WI38 (cell line): ENCODE results near the gene HOXB5.

Experiments
- H3K4me3 ChIP-seq: 2 replicates; pipeline ENCODE4 v1.5.1; 2011; ENCODE audit warnings: low read depth, mild to moderate bottlenecking, control low read depth, low read length
- TF ChIP-seq, protein P1 (sequence below): IDR thresholded peaks from 2 replicates; pipeline ENCODE4 v1.5.1; 2012; ENCODE audit warnings: low read depth, mild to moderate bottlenecking, control low read depth, low read length

Gene HOXB5

DNA sequence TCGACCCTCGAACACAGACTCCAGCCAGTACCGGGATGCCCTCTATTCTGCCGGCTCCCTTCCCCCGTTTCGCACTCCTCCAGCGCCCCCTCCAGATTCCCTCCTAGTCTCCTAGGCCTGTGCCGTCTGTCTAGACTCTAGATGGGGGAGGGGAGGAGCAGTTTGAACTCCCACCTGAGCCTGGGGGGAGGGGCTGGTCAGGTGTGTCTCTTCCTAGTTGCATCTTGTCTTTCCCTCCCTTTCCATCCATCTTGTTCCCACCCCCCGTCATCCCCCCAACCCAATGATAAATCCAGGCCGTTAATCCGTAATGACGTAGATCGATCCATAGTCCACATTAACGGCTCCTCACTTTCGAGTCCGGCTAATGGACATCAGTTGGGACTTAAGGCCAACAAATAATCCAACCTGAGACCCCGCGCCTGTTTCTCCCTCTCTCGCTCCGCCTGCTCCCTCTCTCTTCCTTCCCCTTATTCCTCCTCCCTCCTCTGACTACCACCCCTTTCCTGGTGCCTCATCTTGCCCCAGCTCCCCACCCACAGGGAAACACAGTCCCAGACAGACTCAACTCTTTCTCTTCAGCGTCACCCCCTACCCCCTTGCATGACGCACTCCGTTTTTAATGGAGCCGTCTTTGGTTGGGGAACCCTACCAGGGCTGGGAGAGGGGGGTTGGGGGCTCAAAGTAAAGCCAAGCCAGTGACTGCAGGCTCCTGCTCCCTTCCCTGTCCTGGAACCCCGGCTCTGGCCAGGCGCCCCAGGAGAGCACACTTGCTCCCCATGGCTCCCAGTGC is 3.4 kb upstream of the HOXB5 start:
- peak overlapping the region; percentile 84 for H3K4me3 ChIP-seq
- TF ChIP-seq, protein P1, sequence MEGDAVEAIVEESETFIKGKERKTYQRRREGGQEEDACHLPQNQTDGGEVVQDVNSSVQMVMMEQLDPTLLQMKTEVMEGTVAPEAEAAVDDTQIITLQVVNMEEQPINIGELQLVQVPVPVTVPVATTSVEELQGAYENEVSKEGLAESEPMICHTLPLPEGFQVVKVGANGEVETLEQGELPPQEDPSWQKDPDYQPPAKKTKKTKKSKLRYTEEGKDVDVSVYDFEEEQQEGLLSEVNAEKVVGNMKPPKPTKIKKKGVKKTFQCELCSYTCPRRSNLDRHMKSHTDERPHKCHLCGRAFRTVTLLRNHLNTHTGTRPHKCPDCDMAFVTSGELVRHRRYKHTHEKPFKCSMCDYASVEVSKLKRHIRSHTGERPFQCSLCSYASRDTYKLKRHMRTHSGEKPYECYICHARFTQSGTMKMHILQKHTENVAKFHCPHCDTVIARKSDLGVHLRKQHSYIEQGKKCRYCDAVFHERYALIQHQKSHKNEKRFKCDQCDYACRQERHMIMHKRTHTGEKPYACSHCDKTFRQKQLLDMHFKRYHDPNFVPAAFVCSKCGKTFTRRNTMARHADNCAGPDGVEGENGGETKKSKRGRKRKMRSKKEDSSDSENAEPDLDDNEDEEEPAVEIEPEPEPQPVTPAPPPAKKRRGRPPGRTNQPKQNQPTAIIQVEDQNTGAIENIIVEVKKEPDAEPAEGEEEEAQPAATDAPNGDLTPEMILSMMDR, result no peak

DNA sequence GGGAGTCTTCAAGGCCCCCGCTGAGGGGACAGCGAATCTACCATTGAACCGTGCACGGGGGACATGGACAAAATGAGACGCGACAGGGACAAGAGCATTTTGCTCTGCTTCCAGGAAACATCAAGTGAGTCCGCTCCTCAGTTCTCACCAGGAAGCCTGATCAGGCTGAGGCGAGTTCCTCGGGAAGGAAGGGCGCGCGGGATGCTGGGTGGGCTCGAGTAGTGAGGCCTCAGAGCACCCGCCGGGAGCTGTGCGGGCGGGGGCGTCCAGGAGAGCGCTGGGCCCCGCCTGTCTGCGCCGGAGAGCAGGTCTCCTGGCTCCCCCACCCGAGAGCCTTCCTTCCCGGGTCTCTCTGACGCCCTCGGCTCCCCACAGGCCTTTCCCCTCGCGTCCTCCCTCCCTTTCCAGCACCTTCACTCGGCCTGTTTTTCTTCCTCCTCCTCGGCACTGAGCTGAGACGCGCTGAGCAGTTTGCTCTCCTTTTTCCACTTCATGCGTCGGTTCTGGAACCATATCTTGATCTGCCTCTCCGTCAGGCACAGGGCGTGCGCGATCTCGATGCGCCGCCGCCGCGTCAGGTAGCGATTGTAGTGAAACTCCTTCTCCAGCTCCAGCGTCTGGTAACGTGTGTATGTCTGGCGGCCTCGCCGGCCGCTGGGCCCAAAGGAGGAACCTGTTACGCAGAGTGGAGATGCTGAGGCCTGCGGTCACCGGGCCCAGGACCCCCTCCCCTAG is 2.6 kb upstream of the HOXB5 start:
- TF ChIP-seq, protein P1, result no peak
- H3K4me3 ChIP-seq, result peak overlapping the region; percentile 84

DNA sequence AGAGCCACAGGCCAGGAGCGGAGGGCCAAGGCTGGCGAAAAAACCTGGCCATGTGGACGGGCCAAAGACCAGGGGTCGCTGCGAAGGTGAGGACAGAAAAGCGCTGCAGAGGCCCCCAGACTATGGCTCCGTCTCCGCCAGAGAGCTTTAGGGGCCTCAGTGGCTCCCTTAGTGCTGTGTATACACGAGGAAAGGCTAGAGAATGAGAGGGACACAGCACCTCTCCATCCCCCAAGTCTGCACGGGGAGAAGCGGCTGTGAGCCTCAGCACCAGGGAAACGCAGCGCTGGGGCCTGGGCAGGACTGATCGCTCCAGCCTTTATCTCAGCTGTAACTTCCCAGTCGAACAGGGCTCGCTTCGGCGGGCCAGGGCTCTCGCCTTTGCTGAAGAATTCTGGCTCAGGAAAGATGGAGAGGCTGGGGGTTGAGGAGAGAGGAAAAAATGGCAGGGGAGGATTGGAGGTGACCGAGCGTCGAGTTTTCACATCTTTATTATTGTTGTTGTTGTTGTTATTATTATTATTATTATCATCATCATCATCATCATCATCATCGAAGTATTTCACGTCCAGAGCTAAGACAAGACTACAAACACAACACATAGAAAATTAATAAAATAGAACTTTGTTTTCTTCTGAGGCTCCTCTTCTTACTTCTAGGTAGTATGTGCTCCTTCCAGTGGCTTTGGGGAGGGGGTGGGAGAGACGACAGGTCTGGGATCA is 1.9 kb upstream of the HOXB5 start:
- peak overlapping the region; percentile 84 for H3K4me3 ChIP-seq
- TF ChIP-seq, protein P1, result no peak

DNA sequence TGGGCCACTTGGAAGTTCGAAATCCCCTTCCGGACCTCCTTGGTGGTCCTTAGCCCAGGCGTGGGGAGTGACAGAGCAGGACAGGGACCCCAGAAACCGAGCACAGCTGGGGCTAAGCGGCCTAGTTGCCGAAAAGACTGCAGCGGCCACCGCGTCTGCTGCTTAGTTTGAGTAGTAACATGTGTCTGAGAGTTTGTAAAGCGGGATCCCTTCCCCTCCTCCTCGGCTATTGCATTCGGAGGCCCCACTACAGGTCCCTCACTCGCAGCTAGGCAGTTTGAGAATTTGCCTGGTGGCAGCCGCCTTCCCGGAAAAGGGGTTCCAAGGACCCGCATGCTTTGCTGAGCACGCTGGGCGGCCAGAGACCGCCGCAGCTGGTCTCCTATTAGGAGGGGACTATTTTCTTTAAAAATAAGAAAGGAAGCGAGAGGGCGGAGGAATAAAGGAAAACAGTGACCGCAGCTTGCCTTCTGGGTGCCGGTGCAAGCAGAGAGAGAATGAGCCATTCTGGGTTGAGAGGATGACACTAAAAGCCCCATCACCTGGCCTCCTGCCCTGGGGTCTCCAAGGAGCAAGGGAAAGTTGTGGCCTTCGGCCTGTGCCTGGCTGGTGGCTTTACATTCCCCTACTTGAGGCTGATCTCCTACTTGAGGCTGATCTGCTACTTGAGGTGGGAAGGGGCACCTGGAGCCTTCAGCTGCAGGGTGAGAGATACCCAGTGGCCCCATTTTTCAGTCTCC is 1.1 kb upstream of the HOXB5 start:
- H3K4me3 ChIP-seq, result peak overlapping the region; percentile 84

DNA sequence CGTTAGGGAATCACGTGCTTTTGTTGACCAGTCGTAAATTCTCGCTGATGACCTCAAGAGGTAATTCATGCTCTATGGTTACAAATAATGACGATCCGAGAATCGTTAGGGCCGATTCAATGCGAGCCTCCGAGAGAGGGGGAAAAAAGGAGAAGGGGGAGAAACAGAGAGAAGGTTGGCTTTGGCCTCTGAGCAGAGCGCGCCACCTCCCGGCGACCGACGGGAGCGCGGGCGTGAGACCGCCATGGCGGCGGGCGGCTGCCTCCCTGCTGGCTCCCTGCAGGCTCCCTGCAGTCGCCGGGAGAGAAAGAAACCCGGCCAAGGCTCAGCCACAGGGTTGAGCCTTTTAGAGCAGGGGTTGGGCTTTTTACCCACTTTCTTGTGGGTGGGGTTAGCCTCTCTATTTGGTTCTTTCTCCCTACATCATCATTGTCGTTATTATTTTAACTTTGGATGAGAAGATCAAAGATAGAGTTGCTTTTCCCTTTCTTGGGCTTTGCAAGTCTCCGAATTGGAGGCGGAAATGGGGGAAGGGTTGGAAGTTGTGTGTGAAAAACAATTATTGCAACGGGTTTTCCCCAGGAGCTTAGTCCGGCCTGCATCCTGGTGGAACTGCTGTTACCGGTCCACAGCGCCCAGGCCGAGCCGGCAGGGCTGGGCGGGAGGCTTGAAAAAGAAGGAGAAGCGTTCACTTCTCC is 410 bp upstream of the HOXB5 start:
- H3K4me3 ChIP-seq, result peak overlapping the region; percentile 89
- TF ChIP-seq, protein P1, result peak; percentile 79

More for the DNA sequence above, 1.1 kb upstream of the HOXB5 start:
- TF ChIP-seq, protein P1, result no peak

DNA sequence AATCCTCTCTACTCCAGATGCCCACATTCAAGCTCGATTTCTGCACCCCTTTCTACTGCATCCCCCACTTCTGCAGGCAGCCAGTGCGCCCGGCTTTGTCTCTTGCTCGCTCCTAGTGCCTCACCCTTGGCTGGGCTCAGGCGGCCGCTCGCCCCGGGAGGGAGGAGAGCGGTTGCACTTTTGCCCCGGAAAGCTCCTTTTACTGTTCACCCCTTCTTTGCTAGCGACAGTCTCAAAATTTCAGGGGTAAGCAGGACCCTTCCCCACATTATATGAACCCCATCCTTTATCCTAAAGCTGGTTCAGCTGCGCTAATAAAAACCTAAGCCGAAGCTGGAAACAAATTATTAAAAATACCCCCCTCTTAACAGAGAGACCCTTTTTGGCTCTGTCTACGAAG is 1.0 kb downstream of the HOXB5 start:
- H3K4me3 ChIP-seq, result peak overlapping the region; percentile 89
- TF ChIP-seq, protein P1, result no peak
